Spleen (tissue), 7 donors: ENCODE results near the gene HS2ST1.

Experiments used
- POLR2AphosphoS5 ChIP-seq, 3 donors: sonication (generic); formaldehyde crosslinking; IDR thresholded peaks; one replicate each; pipeline ENCODE4 v1.5.1; 2017; ENCODE audit warnings: antibody characterized with exemption in 3 of 3
- TF ChIP-seq, protein P1 (sequence below), 11 experiments: fragments of 200-600 bp in 7 of 11; fragments of 450-650 bp in 4 of 11; sonication (generic) in 4 of 11; IDR thresholded peaks in 8 of 11; conservative IDR thresholded peaks in 3 of 11; 1 replicate in 7 of 11; 2 replicates in 4 of 11; pipeline versions ENCODE4 v1.4.0 to v1.8.0; 2016 to 2021; ENCODE audit warnings: antibody characterized with exemption in 11 of 11, inconsistent platforms in 4 of 11, mild to moderate bottlenecking in 1 of 11
- donor health status: DM: no; HTN: no; CAD: no; lungs with moderate emphysema.
- donor health status: DM: no; HTN: no; CAD: no.
- donor health status: DM: no; HTN: no; CAD: no.

DNA sequence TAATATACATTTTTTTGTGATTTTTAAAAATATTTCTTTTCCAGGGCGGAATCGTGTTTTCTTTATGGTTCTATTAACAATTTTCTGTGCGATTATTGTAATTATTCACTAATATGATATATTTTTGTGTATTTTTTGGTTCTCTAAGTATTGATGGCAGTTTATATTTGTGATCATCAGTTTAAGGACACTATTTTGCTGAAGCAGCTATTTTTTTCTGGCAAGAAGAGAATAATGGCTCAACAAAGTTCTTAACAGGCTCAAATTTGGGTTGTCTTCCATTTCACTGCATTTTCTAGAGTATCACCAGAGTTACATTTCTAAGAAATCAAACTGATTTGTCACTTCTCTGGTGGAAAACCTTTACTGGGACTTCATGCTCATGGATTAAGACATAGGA is 178.4 kb downstream of the HS2ST1 start:
- TF ChIP-seq, protein P1, sequence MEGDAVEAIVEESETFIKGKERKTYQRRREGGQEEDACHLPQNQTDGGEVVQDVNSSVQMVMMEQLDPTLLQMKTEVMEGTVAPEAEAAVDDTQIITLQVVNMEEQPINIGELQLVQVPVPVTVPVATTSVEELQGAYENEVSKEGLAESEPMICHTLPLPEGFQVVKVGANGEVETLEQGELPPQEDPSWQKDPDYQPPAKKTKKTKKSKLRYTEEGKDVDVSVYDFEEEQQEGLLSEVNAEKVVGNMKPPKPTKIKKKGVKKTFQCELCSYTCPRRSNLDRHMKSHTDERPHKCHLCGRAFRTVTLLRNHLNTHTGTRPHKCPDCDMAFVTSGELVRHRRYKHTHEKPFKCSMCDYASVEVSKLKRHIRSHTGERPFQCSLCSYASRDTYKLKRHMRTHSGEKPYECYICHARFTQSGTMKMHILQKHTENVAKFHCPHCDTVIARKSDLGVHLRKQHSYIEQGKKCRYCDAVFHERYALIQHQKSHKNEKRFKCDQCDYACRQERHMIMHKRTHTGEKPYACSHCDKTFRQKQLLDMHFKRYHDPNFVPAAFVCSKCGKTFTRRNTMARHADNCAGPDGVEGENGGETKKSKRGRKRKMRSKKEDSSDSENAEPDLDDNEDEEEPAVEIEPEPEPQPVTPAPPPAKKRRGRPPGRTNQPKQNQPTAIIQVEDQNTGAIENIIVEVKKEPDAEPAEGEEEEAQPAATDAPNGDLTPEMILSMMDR (IDR thresholded peaks at IDR 0.05 in 8 of 11, conservative IDR thresholded peaks at IDR 0.05 in 3 of 11): no peak
- no peak for TF ChIP-seq POLR2AphosphoS5 (IDR thresholded peaks at IDR 0.05)
